WERI-Rb-1 (cell line): ENCODE results near the gene ACVR1C.

Experiments used
- DNase-seq: peaks from one replicate; pipeline ENCODE4 v3.0.0-alpha.2; 2020
- H3K27ac ChIP-seq: fragments of 250-450 bp; sonication (Bioruptor Pico); 2 replicates; pipeline ENCODE4 v1.5.1; 2020; ENCODE audit warnings: mild to moderate bottlenecking, moderate library complexity
- H3K27me3 ChIP-seq: fragments of 250-450 bp; sonication (Bioruptor Pico); 2 replicates; pipeline ENCODE4 v1.5.1; 2021; ENCODE audit warnings: mild to moderate bottlenecking, low read depth, moderate library complexity; ENCODE audit not compliant: insufficient read depth, severe bottlenecking
- H3K36me3 ChIP-seq: fragments of 250-450 bp; sonication (Bioruptor Pico); 2 replicates; pipeline ENCODE4 v1.5.1; 2020; ENCODE audit warnings: mild to moderate bottlenecking, moderate library complexity
- H3K4me3 ChIP-seq: 2 replicates; pipeline ENCODE4 v1.5.1; 2011; ENCODE audit warnings: low read depth, mild to moderate bottlenecking, control low read depth, low read length
- H3K9me3 ChIP-seq: fragments of 250-450 bp; sonication (Bioruptor Pico); 2 replicates; pipeline ENCODE4 v1.5.1; 2021; ENCODE audit warnings: mild to moderate bottlenecking, moderate library complexity; ENCODE audit not compliant: severe bottlenecking
- CTCF ChIP-seq: IDR thresholded peaks from 2 replicates; pipeline ENCODE4 v1.5.1; 2011; ENCODE audit warnings: low read depth, mild to moderate bottlenecking, control low read depth, inconsistent platforms, low read length

ACVR1C gene

GRCh38 chr2:157477919-157478318 lies 150.7 kb downstream of the ACVR1C start:
- no peaks in the 10 kb centered on the region for H3K36me3 ChIP-seq
- TF ChIP-seq CTCF: no peak
- H3K27ac ChIP-seq: no peak overlapping the region
- no peak overlapping the region for H3K4me3 ChIP-seq
- H3K9me3 ChIP-seq: no peaks in the 10 kb centered on the region
- no peaks in the 10 kb centered on the region for H3K27me3 ChIP-seq
- no peak for DNase-seq

- Histone ChIP-seq H3K9me3 (no peaks in the 10 kb centered on the region), H3K27ac (no peak overlapping the region), H3K4me3 (no peak overlapping the region), H3K27me3 (no peaks in the 10 kb centered on the region), H3K36me3 (no peaks in the 10 kb centered on the region)
- no peak for TF ChIP-seq CTCF
- no peak for DNase-seq
These were observed 151.5 kb downstream of the ACVR1C start for GRCh38 chr2:157476953-157477709.
